ENCODE data around the gene GCFC2.

Gene GCFC2

DNA sequence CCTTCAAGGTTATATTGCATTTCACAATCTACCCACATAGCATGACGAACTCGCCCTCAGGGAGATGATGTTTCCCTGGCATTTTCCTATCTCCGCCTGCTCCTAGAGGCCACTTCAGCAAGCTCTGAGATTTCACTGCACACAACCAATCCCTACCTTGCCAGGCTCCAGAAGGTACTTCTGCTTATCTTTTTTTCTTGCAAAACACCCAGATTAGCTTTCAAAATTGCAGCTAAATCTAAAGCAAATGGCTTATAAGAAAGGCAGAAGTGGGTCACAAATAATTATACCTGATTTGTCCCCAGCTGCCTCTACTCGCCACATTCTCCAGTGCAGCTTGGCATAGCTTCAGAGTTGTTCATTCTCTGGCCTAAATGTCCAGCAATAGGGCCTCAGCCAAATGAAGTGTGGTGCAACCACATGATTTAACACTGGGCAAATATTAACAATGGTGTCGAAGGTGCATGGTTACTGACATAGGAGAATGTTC is 96.5 kb downstream of the GCFC2 start:
- no peak for DNase-seq (ENCODE audit: low read depth)
- TF ChIP-seq, protein P1, sequence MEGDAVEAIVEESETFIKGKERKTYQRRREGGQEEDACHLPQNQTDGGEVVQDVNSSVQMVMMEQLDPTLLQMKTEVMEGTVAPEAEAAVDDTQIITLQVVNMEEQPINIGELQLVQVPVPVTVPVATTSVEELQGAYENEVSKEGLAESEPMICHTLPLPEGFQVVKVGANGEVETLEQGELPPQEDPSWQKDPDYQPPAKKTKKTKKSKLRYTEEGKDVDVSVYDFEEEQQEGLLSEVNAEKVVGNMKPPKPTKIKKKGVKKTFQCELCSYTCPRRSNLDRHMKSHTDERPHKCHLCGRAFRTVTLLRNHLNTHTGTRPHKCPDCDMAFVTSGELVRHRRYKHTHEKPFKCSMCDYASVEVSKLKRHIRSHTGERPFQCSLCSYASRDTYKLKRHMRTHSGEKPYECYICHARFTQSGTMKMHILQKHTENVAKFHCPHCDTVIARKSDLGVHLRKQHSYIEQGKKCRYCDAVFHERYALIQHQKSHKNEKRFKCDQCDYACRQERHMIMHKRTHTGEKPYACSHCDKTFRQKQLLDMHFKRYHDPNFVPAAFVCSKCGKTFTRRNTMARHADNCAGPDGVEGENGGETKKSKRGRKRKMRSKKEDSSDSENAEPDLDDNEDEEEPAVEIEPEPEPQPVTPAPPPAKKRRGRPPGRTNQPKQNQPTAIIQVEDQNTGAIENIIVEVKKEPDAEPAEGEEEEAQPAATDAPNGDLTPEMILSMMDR (IDR thresholded peaks at IDR 0.05; ENCODE audit: control insufficient read depth, insufficient read depth, low read depth, low read length, missing control alignments): no peak
- no peak overlapping the region for H3K4me3 ChIP-seq (ENCODE audit: control insufficient read depth, low read depth, low read length)

DNA sequence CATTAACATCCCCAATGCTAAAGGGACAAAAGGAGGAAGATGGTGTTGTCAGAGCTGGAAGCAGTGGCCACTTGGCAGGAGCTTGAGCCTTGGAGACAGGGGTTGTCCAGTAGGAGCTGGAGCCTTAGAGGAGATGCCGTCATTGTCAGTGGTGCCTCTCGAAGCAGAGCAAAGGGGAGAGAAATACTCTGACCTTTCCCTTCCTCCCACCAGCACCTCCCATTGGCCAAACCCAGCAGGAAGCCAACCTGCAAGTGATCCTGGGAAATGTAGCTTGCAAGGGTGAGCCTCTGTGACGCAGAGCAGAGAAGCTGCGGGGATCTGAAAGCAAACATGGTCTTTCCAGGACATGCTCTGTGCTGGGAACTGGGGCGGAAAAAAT is 97.9 kb downstream of the GCFC2 start:
- no peak overlapping the region for H3K4me3 ChIP-seq (ENCODE audit: control insufficient read depth, low read depth, low read length)
- TF ChIP-seq, protein P1 (IDR thresholded peaks at IDR 0.05; ENCODE audit: control insufficient read depth, insufficient read depth, low read depth, low read length, missing control alignments): no peak
- DNase-seq (ENCODE audit: low read depth): no peak
